NCI-H2171 (cell line): ENCODE measurements around the gene TTC17.

Source experiments
- DNase-seq: peaks from one replicate; lab custom pipeline; 2025; lab: John Stamatoyannopoulos, UW

Gene TTC17

DNA sequence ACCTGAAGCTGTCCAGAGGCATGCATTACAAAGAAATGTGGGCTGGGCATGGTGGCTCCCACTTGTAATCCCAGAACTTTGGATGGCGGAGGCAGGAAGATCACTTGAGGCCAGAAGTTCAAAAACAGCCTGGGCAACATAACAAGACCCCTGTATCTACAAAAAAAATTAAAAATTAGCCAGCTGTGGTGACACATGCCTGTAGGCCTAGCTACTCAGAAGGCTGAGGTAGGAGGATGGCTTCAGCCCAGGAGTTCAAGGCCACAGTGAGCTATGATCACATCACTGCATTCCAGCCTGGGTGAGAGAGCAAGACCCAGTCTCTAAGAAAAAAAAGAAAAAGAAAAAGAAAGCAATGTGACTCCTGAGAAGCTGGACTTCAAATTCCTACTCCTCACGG, 183.3 kb downstream of the TTC17 start:
- no peak for DNase-seq

DNA sequence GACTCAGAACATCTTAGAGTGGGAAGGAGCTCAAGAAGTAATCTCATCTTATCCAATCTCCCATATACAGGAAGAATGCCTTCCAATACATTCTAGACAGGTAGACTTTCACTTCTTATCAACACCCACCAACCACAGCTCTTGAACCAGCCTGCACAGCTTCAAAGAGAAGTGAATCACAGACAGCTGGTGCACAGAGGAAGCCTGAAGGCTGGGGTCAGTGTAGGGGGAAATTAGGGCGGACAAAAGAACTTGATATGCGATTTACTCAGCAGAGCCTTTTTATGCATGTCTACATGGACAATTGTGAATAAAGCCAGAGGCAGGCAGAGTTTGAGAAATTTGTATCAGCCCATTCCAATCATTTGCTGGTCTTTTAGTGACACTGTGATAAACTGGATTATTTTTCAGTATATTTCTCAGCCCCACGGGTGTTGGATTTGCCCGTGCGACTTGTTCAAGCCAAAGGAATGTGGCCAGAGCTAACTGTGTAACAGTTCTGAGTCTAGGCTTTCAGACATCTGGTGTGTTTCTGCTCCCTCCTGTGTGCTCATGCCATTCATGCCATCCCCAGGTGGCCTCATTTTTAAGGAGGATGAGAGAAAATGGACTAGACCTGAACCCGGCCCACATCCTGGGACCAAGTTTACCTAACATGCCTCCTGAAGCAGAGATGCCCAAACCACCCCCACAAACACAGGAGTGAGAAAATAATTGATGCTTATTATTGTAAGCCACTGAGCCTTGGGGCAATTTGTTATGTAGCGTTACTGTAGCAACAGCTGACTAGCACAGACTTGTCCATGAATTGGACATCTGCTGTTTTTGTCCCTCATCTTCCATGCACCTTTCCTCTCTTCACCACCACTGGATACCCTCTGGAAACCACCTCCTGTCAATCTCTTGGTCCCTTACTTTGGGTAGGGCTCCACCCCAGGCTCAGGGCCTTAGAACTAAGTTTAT, 184.3 kb downstream of the TTC17 start:
- DNase-seq: no peak
